H1 (cell line): ENCODE measurements around the gene CNFN.

Source experiments
- EZH2 ChIP-seq: fragments of 200-600 bp; sonication (generic); IDR thresholded peaks from 2 replicates; pipeline ENCODE4 v1.7.1; 2012; ENCODE audit warnings: low read depth, mild to moderate bottlenecking, moderate library complexity, low read length, inconsistent platforms; ENCODE audit not compliant: severe bottlenecking
- POLR2A ChIP-seq, 2 experiments: IDR thresholded peaks; 1 replicate in 1 of 2; 2 replicates in 1 of 2; pipeline ENCODE4 v1.6.1; 2011; ENCODE audit warnings: low read depth in 2 of 2, low read length in 2 of 2, mild to moderate bottlenecking in 2 of 2; ENCODE audit errors: control extremely low read depth in 1 of 2
- SIN3A ChIP-seq, 2 experiments: IDR thresholded peaks in 1 of 2; conservative IDR thresholded peaks in 1 of 2; 2 replicates each; pipeline ENCODE4 v1.6.1; 2011 to 2012; ENCODE audit warnings: low read length in 2 of 2, improper control_type of control experiment in 1 of 2, low read depth in 1 of 2, mild to moderate bottlenecking in 1 of 2
- SP2 ChIP-seq: IDR thresholded peaks from 2 replicates; pipeline ENCODE4 v1.6.1; 2012; ENCODE audit warnings: mild to moderate bottlenecking, low read length, inconsistent platforms
- TF ChIP-seq, protein P1 (sequence below), 3 experiments: IDR thresholded peaks; 1 replicate in 2 of 3; 2 replicates in 1 of 3; pipeline versions ENCODE4 v1.5.1 to v1.6.1; 2011; ENCODE audit warnings: low read length in 3 of 3, mild to moderate bottlenecking in 3 of 3, inconsistent platforms in 2 of 3, low read depth in 1 of 3, moderate library complexity in 1 of 3; ENCODE audit not compliant: insufficient read depth in 1 of 3; ENCODE audit errors: control extremely low read depth in 1 of 3
- TF ChIP-seq, protein P2 (sequence below): IDR thresholded peaks from 2 replicates; pipeline ENCODE4 v1.6.1; 2011; ENCODE audit warnings: low read length, improper control_type of control experiment

DNA sequence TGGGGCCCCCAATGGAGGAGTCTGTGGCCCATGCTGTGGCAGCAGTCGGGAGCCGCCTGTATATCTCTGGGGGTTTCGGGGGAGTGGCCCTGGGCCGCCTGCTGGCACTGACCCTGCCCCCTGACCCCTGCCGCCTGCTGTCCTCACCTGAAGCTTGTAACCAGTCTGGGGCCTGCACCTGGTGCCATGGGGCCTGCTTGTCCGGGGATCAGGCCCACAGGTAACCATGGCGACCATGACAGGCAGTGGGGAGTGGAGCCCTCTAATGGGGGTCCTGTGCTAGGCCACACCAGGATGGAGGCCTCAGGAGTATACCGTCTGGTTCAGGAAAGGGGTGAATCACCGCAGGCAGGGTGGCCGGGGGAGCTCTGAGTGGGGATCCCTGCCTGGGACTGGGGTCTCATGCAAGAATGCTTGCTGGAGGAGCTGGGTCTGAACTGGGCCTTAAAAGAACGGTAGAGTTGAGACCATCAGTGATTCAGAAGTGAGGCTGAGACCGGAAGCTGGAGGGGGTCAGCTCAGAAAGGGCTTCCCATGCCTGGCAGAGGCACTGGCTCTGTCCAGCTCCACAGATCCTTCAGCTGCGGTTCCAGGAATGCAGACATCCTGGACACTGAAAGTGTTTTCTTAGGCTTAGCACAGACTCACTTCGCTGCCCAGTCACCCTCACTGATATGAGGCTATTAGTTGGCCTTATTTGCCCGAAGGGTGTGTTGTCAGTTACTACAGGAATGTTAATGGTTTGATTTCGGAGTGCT lies 29.1 kb downstream of the CNFN start:
- TF ChIP-seq, protein P1, sequence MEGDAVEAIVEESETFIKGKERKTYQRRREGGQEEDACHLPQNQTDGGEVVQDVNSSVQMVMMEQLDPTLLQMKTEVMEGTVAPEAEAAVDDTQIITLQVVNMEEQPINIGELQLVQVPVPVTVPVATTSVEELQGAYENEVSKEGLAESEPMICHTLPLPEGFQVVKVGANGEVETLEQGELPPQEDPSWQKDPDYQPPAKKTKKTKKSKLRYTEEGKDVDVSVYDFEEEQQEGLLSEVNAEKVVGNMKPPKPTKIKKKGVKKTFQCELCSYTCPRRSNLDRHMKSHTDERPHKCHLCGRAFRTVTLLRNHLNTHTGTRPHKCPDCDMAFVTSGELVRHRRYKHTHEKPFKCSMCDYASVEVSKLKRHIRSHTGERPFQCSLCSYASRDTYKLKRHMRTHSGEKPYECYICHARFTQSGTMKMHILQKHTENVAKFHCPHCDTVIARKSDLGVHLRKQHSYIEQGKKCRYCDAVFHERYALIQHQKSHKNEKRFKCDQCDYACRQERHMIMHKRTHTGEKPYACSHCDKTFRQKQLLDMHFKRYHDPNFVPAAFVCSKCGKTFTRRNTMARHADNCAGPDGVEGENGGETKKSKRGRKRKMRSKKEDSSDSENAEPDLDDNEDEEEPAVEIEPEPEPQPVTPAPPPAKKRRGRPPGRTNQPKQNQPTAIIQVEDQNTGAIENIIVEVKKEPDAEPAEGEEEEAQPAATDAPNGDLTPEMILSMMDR (IDR thresholded peaks at IDR 0.05; ENCODE audit: control extremely low read depth in 1 of 3, insufficient read depth in 1 of 3, low read depth in 1 of 3, low read length in 3 of 3) = peak; percentile 50 to 68 (median 64)
- TF ChIP-seq POLR2A (IDR thresholded peaks at IDR 0.05; ENCODE audit: control extremely low read depth in 1 of 2, low read depth in 2 of 2, low read length in 2 of 2) = no peak
- no peak for TF ChIP-seq SP2
- no peak for TF ChIP-seq EZH2
- TF ChIP-seq SIN3A (conservative IDR thresholded peaks at IDR 0.05 in 1 of 2, IDR thresholded peaks at IDR 0.05 in 1 of 2; ENCODE audit: low read depth in 1 of 2, low read length in 2 of 2) = peak in 1 of 2 experiments; percentile 73; a peak in 2 of 4 replicates
- TF ChIP-seq, protein P2, sequence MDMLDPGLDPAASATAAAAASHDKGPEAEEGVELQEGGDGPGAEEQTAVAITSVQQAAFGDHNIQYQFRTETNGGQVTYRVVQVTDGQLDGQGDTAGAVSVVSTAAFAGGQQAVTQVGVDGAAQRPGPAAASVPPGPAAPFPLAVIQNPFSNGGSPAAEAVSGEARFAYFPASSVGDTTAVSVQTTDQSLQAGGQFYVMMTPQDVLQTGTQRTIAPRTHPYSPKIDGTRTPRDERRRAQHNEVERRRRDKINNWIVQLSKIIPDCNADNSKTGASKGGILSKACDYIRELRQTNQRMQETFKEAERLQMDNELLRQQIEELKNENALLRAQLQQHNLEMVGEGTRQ = no peak
